ENCODE results near the gene SMTN. TPM values are rescaled to one million over a fixed set of nuclear protein-coding genes. Genes with fewer than 3 reads are reported as not detected.
"Not testable (repeated sequence)": the region's sequence is repeated elsewhere in the genome, so short reads cannot be mapped to it uniquely, and the experiment has no call there.

Gene SMTN
- total RNA-seq, 4 donors from 2014 or later = 42.3 to 54.6 (median 50.5) TPM

DNA sequence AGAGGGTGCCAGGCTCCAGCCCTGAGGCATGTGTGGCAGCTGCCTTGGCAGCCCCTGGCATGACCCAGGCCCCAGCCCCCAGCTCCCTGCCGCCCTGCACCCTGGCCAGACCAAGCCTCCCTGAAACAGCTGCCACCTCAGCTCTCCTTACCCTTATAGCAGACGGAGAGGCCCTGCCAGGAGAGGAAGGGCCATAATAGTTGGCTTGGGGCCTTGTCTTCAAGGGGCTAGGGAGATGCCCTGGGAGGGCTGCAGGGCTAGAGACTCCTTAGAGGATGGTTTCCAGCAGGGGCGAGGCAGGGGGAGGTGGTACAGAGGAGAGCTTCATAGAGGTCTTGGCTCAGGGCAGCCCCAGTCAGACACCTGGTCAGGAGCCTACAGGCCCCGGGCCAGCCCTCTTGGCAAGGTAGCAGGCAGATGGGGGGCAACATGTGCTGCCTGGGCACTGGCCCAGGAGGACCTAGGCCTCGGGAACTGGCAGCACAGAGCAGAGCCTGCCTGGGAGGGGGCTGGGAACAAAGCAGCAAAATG lies 13.0 kb downstream of the SMTN start:
- 56% methylated on average over 2 of the region's 5 CpGs for WGBS
- no peak for TF ChIP-seq POLR2A (IDR thresholded peaks at IDR 0.05)
- DNase-seq (ENCODE audit: low spot score in 2 of 2) = no peak
- Histone ChIP-seq H3K27ac (no peak overlapping the region), H3K9me3 (no peaks in the 10 kb centered on the region), H3K4me1 (peaks cover 11% of the 10 kb centered on the region), H3K27me3 (no peaks in the 10 kb centered on the region), H3K36me3 (peaks cover 93% of the 10 kb centered on the region), H3K4me3 (no peak overlapping the region)

DNA sequence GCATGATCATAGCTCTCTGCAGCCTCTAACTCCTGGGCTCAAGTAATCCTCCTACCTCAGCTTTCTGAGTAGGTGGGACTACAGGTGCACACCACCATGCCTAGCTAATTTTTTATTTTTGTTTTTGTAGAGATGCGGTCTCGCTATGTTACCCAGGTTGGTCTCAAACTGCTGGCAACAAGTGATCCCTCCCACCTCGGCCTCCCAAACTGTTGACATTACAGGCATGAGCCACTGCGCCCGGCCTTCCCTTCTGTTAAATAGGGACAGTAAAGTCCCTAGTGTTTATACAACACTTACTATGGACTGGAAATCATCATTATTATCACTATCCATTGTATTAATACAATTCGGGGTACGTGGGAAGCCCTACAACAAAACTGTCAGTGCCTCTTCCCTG lies 13.6 kb downstream of the SMTN start:
- H3K27ac ChIP-seq = no peak overlapping the region
- H3K27me3 ChIP-seq = no peaks in the 10 kb centered on the region
- DNase-seq (ENCODE audit: low spot score in 2 of 2) = no peak
- peaks cover 10% of the 10 kb centered on the region for H3K4me1 ChIP-seq
- no peak for TF ChIP-seq POLR2A (IDR thresholded peaks at IDR 0.05)
- no peak for TF ChIP-seq EP300 (IDR thresholded peaks at IDR 0.05)
- TF ChIP-seq, protein P1, sequence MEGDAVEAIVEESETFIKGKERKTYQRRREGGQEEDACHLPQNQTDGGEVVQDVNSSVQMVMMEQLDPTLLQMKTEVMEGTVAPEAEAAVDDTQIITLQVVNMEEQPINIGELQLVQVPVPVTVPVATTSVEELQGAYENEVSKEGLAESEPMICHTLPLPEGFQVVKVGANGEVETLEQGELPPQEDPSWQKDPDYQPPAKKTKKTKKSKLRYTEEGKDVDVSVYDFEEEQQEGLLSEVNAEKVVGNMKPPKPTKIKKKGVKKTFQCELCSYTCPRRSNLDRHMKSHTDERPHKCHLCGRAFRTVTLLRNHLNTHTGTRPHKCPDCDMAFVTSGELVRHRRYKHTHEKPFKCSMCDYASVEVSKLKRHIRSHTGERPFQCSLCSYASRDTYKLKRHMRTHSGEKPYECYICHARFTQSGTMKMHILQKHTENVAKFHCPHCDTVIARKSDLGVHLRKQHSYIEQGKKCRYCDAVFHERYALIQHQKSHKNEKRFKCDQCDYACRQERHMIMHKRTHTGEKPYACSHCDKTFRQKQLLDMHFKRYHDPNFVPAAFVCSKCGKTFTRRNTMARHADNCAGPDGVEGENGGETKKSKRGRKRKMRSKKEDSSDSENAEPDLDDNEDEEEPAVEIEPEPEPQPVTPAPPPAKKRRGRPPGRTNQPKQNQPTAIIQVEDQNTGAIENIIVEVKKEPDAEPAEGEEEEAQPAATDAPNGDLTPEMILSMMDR (IDR thresholded peaks at IDR 0.05) = no peak
- no peak for TF ChIP-seq POLR2AphosphoS5 (IDR thresholded peaks at IDR 0.05)
- no peaks in the 10 kb centered on the region for H3K9me3 ChIP-seq
- no peak overlapping the region for H3K4me3 ChIP-seq
- peaks cover 93% of the 10 kb centered on the region for H3K36me3 ChIP-seq
- WGBS = 95% methylated on average over 7 of the region's 7 CpGs

DNA sequence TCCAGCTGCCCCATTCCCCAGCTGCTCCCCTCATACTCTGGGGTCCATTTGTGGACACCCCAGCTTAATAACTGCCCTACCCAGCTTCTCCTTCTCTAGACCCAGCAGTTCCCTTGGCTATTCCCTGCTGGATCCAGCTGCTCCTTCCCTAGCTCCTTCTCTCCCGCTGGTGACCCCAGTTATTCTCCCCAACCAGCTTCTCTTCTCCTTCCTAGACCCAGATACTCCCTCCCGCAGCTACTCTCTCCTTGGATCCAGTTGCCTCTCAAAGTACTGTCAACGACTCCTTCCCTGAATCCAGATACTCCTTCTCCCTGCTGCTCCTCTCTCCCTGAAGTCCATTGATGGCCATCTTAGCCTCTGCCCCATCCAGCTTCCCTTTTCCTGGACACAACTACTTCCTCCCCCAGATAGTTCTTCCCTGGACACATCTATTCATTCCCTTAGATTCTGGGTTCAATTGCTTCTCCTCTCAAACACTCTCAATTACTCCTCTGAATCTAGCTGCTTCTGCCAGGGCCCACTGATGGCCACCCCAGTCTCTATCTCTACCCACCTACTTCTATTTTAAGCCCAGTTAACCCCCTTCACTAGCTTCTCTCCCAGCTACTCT lies 14.6 kb downstream of the SMTN start:
- no peak overlapping the region for H3K4me3 ChIP-seq
- no peak overlapping the region for H3K27ac ChIP-seq
- H3K9me3 ChIP-seq = no peaks in the 10 kb centered on the region
- no peak for DNase-seq (ENCODE audit: low spot score in 2 of 2)
- WGBS = 89% methylated on average over 3 of the region's 3 CpGs
- no peak for TF ChIP-seq EP300 (IDR thresholded peaks at IDR 0.05)
- TF ChIP-seq POLR2A (IDR thresholded peaks at IDR 0.05) = no peak
- TF ChIP-seq POLR2AphosphoS5 (IDR thresholded peaks at IDR 0.05) = no peak
- TF ChIP-seq, protein P1 (IDR thresholded peaks at IDR 0.05) = no peak
- peaks cover 9% of the 10 kb centered on the region for H3K4me1 ChIP-seq
- H3K36me3 ChIP-seq = peaks cover 93% of the 10 kb centered on the region
- no peaks in the 10 kb centered on the region for H3K27me3 ChIP-seq

DNA sequence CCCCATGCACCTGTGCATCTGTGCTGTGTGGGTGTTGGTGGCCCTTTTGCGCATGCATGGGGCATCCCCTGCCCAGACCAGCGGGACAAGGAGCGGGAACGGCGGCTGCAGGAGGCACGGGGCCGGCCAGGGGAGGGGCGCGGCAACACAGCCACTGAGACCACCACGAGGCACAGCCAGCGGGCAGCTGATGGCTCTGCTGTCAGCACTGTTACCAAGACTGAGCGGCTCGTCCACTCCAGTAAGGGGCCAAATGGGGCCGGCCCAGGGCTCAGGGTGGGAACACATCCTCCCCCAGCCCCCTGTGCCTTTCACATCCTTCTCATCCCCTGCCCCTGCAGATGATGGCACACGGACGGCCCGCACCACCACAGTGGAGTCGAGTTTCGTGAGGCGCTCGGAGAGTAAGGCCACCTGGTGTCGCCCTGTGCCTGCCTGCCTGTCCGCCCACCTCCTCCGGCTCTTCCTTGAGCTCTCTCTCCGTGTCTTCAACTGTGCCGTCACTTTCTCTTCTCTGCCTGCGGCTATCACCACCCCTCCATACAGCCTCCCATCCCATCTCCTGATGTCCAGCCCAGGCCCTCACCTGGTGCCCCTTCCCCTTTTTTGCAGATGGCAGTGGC lies 15.7 kb downstream of the SMTN start:
- Histone ChIP-seq H3K9me3 (no peaks in the 10 kb centered on the region), H3K4me3 (no peak overlapping the region), H3K27ac (no peak overlapping the region), H3K4me1 (peaks cover 9% of the 10 kb centered on the region), H3K27me3 (no peaks in the 10 kb centered on the region), H3K36me3 (peaks cover 91% of the 10 kb centered on the region)
- 97% methylated on average over 23 of the region's 27 CpGs for WGBS
- DNase-seq (ENCODE audit: low spot score in 2 of 2) = no peak
- TF ChIP-seq POLR2A (IDR thresholded peaks at IDR 0.05) = no peak

DNA sequence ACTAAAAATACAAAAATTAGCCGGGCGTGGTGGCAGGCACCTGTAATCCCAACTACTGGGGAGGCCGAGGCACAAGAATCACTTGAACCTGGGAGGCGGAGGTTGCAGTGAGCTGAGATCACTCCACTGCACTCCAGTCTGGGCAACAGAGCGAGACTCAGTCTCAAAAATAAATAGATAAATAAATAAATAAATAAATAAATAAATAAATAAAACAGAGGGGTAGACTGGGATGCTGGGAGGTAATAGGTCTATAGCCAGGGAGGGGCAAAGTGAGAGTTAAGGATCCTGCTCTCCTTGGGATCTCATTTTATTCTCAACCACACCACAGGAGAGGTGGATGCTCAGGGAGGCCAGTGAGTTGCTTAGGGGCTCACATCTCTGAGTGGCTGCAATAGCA lies 16.4 kb downstream of the SMTN start:
- not testable (repeated sequence) for H3K9me3 ChIP-seq; H3K4me3 ChIP-seq; H3K27ac ChIP-seq; H3K27me3 ChIP-seq; DNase-seq (ENCODE audit: low spot score in 2 of 2)
- Histone ChIP-seq H3K36me3 (peaks cover 83% of the 10 kb centered on the region), H3K4me1 (peaks cover 16% of the 10 kb centered on the region)
- WGBS = 95% methylated on average over 5 of the region's 5 CpGs

DNA sequence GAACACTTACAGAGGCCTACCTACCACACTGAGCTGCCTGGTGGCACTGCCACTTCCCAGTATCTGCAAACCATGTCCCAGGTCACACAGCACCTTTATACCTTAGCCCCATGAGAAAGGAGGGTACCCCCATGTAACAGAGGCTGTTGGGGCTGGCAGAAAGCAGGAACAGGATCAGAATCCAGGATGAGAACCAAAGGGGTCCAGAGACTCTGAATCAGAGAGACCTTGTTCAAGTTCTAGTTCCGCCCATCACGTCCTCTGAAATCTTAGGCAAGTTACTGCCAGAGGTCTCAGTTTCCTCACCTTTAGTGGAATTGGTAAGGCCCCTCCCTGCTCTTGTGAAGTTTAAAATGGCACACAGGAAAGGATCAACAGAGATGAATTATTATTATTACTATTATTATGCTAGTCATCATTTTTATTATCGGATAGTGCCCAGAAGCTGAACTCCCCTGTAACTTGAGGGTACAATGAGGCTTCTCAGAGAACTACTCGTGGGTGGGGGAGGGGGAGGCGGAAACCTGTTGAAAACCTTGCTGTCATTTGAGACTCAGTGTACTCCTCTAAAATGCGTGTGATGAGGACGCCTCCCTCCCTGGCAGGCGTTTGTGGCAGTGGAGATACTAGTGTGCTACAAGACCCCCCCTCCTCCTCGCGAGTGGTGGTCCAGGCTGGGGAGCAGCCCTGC lies 17.0 kb downstream of the SMTN start:
- peaks cover 20% of the 10 kb centered on the region for H3K4me1 ChIP-seq
- H3K36me3 ChIP-seq = peaks cover 79% of the 10 kb centered on the region
- no peak overlapping the region for H3K4me3 ChIP-seq
- no peak overlapping the region for H3K27ac ChIP-seq
- WGBS = 86% methylated on average over 10 of the region's 10 CpGs
- no peak for DNase-seq (ENCODE audit: low spot score in 2 of 2)
- no peaks in the 10 kb centered on the region for H3K27me3 ChIP-seq
- H3K9me3 ChIP-seq = no peaks in the 10 kb centered on the region
- TF ChIP-seq POLR2AphosphoS5 (IDR thresholded peaks at IDR 0.05) = no peak

DNA sequence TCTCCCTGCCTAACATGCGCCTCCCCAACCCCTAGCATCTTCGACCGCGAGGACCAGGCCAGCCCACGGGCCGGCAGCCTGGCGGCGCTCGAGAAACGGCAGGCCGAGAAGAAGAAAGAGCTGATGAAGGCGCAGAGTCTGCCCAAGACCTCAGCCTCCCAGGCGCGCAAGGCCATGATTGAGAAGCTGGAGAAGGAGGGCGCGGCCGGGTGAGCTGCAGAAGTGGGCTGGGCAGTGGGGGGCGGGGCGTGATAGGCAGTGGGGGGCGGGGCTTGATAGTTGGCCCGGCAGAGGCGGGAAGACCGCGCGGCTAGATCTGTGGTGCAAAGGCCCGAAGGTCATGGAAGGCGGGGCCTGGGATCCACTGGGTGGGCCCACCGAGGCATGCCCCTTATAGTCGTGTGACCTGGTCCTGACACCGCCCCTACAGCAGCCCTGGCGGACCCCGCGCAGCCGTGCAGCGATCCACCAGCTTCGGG lies 17.6 kb downstream of the SMTN start:
- TF ChIP-seq POLR2A (IDR thresholded peaks at IDR 0.05) (no peak), EP300 (IDR thresholded peaks at IDR 0.05) (no peak), POLR2AphosphoS5 (IDR thresholded peaks at IDR 0.05) (no peak)
- TF ChIP-seq, protein P1 (IDR thresholded peaks at IDR 0.05) = no peak
- no peak for DNase-seq (ENCODE audit: low spot score in 2 of 2)
- Histone ChIP-seq H3K27me3 (no peaks in the 10 kb centered on the region), H3K36me3 (peaks cover 74% of the 10 kb centered on the region), H3K9me3 (no peaks in the 10 kb centered on the region), H3K4me1 (peaks cover 24% of the 10 kb centered on the region), H3K4me3 (no peak overlapping the region), H3K27ac (peak overlapping the region; percentile 54)
- WGBS = 81% methylated on average over 33 of the region's 36 CpGs

All from suprapubic skin (tissue), 4 donors.